Stimulated activated CD8-positive, alpha-beta memory T cell treated with anti-CD3 and anti-CD28 coated beads, Interleukin-7, amount 100 ng/mL, for 1 hour (primary cell): Measurements from ENCODE around the gene PIK3R4.

Experiments used
- DNase-seq, 2 donors: peaks; one replicate each; pipeline ENCODE4 v3.0.0-alpha.2; 2020; ENCODE audit warnings: low read depth in 2 of 2

The PIK3R4 gene

DNA sequence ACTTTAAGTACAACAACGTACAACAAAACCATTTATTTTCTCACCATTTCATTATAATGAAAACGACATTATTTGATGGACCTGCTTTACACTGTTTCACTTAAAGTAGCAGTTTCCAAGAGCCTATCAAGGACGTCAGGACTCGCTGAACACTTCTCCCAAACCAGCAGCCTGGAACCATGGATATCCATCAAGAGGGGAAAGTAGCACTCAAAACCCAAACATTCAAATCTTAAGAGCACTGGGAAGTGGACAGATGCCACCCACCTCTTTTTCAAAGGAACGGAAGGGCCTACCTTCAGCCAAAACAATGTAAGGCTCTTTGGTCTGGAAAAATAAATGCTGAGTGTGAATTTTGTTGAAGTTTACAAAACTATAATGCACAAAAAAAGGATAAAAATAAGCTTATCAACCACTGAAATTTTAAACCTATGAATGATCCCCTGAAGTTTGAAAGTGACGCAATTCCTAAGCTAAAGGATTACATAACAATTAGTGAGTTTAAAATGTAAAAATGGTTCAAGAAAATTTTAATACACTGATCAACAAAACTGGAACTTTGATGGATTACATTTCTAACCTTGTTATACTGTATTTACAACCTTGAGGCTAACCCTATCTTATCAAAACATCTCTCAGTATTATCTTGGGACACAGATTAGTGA, 4.6 kb downstream of the PIK3R4 start:
- no peak for DNase-seq

DNA sequence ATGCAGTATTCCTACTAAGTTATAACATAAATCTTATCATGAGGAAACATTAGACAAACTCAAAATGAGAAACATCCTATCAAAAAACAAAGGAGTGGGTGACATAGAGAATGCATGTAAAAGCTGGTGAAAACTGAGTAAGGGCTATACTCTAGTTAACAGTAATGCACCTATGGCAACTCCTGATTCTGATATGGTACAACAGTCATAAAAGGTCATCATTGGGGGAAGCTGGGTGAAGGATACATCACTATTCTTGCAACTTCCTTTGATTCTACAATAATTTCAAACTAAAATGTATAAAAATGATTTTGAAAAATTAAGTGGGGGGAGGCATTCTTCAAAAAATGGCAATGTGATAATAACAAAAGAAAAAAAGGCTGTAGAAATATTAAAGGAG, 6.8 kb downstream of the PIK3R4 start:
- no peak for DNase-seq

DNA sequence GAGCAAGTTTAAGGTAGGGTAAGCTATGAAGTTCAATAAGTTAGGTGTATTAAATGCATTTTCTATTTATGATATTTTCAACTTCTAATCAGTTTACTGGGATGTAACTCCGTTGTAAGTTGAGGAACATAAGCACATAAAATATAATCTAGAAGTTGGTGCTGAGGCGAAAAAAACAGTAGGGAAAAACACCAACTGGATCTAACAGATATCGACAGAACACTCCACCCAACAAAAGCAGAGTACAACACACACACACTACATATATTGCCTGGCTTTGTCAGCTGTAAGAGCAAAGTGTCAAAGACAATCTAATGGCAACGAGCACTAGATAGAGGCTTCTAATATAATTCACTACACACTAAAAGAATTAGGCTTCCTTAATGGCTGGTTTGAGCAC, 8.4 kb downstream of the PIK3R4 start:
- DNase-seq = no peak

DNA sequence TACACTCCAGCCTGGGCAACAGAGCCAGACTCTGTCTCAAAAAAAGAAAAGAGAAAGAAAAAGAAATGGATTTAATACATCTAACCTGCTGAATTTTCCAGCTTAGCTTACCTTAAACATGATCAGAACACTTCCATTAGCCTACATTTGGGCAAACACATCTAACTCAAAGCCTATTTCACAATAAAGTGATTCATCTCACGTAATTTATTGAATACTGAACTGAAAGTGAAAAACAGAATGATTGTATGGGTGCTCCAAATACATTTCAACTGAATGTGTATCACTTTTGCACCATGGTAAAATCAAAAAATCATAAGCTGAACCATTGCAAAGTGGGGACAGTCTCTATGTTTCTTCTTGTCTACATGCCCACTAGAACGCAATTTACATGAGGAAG, 9.0 kb downstream of the PIK3R4 start:
- DNase-seq = no peak

DNA sequence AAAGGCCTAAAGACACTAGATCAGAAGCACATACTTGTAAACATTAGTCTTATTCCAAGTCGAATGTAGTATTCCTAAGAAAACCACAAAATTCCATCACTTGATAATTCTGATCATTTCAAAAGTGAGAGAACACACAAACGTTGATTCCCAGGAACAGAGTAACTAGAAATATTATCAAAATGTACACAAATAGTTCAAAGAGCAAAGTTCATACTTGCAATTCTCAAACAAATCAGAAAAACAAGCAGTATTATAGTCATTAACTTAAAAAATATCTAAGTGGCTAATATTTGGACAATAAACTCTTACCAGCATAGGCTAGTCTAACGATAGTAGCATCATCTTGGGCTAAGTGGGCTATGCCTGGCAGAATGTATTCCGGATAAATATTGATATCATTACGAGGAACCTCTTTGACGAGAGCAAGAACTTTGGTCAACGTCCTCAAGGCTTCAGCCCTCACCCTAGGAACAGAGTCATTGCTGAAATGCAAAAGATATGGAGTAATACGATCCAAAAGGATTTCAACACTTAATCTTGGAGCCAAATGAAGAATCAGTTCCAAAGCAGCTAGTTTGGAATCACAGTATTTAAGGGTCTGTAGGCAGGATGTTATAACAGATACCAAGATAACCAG, 13.3 kb downstream of the PIK3R4 start:
- DNase-seq = no peak

DNA sequence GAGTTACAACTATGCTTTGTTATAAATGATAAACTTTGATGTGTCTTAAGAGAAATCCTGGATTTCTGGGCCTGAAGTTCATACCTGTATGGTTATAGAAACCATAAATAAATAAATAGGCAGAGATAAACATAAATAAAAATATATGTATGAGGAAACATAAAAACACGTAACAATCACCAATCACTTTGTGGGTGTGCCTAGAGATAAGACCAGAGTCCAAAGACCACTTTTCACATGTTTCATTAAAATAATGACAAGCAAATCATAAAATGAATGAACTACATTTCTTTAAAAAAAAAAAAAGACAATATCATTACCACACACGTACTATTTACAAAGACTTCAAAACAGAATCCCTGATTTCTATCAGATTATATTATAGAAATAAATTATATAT, 14.1 kb downstream of the PIK3R4 start:
- no peak for DNase-seq

DNA sequence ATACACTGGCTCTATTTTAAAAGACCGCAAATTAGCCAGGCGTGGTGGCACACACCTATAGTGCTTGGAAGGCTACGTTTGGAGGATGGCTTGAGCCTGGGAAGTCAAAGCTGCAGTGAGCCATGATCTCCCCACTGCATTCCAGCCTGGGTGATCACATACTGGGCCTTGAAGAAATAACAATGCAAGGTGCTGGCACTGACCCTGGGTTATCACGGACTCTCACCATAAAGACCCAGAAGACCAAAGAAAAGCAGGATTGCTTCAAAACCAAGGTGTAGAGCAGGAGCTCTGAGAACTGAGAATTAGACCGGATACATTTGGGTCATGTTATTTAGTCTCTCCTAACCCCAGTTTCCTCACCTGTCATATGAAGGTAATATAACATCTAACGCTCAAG, 14.8 kb downstream of the PIK3R4 start:
- DNase-seq = no peak

DNA sequence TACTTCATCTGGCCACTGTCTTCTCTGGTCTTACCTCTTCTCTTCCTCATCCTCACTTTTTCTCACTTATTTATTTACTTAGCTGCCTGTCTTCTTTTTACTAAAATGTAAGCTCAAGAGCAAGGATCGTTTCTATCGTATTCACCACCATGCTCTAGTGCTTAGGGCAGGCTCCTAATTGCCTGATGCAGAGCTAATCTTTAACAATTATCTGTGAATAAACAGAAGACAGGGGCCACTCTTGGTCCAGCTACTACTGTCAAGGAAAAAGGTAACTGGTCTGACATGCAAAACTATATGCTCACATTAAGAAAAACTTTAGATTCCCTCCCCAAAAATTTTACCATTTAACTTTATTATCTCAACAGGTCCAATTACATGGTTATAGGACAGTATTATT, 17.5 kb downstream of the PIK3R4 start:
- DNase-seq = no peak

DNA sequence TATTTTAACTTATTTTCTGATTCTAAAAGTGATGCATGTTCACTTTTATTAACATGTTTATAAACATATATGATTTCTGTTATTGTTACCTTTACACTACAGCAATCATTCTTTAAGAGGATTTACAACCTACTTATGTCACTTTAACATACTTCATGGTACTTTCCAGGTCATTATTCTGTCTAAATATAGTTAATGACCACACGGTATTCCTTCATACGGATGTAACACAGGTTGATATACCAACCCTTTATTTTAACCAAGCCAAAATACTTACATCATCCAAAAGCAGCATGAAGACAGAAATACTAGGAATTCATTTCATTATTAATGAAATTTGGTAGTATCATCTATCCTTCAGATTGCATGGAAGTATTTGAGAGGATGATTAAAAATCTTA, 18.6 kb downstream of the PIK3R4 start:
- no peak for DNase-seq

DNA sequence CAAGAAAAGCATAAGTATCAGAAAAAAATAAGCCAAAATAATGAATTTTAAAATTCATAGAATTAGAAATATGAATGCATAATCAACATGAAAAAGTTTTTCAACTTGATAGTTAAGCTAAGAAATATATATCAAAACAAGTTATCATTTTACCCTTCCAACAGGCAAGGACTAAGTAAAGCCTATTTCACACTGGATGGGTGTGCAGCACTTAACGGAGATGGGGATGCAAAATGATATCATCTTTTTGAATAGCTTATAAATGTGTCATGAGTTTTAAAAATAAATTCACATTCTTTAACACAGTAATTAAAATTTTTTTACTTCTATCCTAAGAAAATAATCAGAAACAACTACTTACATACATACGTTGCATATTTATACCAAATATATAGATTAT, 20.9 kb downstream of the PIK3R4 start:
- no peak for DNase-seq

DNA sequence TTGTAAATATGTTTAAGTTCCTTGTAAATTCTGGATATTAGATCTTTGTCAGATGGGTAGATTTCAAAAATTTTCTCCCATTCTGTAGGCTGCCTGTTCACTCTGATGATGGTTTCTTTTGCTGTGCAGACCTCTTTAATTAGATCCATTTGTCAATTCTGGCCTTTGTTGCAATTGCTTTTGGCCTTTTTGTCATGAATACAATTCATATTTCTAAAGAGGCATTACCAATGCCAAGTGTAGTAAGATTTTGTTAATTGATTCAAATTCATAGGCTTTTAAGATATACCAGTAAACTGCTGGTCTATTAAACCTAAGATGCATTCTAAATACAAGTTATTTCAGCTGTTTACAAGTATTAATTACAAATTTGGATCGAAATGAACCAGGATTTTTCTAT, 31.0 kb downstream of the PIK3R4 start:
- DNase-seq = no peak

DNA sequence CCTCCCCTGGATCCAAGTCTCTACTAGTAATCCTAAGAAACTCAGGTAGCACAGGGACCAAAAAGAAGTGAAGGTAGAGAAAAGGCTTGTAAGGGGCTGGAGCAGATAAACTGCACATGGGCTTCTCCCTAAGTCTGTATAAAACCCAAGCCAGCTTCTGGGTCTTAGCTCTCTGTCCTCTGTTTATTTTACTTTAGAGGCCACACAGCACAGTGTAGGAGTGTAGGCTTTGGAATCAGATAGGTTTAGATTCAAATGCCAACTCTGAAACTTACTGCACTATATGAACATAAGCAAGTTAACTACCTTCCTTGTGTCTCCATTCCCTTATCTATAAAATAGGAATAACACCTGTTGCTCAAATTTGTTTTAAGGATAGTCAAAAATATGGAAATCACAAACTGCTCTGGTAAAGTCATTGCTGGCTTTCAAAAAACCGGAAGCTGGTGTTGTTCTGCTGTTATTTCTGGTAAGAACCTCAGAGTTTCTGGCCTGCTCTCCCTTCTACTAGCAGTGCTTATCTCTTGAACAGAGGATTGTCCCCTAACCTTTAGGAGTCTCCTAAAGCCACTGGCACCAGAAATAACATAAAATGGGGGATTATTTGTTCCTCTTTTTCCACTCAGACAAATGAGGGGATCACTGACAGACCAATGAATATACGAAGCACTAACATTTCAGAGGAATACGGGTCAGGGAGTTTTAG, 33.8 kb downstream of the PIK3R4 start:
- no peak for DNase-seq

DNA sequence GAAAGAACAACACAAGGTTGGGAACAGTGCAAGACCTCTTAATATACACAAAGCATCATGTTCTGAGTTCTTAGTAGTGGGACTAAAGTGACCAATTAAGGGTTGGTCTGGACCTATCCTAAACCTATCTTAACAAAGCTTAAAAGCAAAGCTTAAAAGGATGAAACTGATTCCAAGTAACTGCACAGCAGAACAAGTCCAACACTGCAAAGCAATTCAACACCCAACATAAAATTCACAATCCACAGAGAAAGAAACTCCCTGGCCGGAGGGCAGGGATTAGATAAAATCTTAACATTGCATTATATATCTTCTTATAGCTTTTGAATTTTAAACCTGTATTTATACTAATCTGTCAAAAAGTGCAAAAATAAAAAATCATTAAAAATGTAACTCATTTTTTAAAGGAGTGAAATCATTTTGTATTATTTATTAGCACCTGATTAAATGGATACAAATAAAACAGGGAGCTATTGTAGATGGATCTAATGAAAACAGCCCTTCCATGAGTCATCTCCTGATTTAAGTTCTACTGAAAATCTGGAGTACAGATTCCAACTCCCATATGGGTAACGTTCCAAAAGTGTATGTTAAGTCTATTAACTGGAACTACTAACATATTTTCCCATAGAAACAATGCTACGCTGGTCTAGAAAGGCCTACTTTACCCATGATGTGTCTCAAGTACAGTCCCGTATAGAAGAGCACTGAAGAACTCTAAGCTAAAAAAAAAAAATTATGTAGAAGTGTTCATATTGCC, 34.9 kb downstream of the PIK3R4 start:
- no peak for DNase-seq

DNA sequence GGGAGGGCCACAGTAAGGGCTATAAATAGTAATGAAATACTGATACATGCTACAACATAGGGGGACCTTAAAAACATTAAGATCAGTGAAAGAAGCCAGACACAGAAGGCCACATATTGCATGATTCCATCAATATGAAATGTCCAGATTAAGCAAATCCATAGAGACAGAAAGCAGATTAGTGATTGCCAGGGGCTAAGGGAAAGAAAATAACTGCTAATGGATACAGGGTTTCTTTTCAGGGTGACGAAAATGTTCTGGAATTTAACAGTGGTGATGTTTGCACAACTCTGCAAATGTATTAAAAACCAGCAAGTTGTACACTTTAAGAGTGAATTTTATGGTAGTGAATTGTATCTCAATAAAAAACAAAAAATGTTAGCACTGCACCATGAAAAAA, 37.0 kb downstream of the PIK3R4 start:
- DNase-seq = no peak

DNA sequence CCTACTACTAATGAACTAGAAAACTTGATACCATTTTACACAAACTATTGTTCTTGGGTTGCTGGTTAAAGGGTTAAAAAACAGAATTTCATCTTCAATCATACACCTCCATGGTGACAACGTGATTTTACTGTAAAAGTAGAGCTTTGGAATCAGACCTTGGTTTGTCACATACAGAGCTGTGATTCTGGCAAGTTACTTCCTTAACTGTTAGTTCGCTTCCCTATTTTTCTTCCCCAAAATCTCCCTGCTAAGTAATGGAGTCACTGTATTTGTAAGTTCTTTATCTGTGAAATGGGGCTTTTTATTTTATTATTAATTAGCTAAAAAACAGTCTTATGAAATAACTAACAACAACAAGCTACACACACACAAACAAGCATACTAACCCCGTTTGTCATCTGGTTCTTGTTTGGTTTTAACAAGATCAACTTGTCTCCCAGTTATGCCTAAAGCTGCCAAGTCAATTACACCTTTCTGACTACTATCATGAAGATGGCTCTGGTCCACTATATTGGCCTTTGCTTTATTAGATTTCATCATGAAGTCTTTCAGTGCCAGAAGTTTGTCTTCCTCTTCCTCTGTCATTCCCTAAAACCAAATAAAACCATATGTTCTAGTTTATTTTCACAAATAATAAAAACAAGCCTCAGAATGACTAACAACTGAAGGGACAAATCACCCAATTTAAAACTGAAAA, 38.6 kb downstream of the PIK3R4 start:
- DNase-seq = no peak

DNA sequence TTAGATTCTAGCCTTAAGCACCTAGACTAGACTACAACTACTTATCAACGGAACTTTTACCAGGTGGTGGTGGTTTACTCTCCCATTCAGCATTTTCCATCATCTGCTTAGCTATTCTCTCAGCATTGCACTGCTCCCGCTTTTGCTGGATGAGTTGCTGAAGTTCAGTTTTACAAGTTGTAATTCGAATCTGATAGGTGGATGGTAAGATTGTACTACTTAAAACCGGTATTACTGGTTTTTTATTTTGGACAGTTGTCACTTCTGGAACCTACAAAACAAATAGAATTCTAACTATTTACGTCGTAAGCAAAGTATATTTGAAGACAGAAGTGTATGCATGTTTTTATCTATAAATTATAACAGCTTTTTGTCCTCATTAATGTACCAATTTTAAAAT, 41.1 kb downstream of the PIK3R4 start:
- DNase-seq = no peak

DNA sequence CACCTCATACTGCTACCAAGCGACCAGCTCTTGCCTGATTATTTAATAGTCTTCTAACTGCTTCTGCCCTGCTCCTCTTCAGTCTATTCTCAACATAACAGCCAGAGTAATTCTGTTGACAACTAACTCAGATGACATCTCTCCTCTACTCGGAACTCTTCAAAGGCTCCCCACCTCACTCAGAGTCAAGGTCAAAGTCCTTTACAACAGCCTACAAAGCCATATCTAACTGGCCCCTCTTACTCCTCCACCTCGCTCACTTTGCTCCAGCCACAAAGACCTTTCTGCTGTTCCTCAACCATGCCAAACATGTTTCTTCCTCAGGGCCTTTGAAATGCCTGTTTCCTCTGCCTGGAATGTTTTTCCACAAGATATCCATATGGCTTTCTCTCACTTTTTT, 43.6 kb downstream of the PIK3R4 start:
- no peak for DNase-seq

DNA sequence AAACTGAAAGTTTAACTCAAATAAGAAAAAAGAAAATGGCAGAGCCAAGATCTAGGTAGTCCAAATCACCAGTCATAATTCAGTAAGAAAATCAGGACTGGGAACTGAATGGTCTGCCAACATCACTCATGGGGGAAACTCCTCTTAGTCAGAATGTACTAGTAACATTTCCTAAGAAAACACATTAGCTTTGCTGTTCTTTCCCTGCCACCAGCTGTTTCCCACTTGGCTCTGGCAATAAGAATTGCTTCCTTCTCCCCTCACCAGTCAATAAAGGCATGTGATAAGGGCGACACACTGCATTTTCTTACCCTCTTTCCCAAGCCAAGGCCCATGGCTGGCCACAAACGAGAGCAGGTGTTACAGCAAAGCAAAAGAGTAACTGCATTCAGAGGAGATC, 46.1 kb downstream of the PIK3R4 start:
- DNase-seq = no peak

DNA sequence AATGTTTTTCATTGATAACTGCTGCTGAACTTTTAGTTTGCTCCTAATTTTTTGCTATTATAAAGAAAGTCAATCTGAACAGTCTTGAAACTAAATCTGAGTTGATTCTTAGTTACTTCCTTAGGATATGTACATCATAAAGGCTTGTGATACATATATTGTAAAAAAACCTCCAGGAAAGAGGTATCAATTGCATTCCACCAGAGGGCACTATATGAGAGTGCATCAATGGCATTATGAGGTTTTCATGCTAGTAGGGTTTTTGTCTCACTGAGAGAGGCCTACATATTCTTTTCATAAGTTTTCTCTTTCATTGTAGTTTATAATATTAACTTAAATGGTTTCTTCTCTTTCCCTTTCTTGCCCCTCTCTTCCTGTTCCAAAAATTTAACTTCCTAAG, 46.9 kb downstream of the PIK3R4 start:
- no peak for DNase-seq

DNA sequence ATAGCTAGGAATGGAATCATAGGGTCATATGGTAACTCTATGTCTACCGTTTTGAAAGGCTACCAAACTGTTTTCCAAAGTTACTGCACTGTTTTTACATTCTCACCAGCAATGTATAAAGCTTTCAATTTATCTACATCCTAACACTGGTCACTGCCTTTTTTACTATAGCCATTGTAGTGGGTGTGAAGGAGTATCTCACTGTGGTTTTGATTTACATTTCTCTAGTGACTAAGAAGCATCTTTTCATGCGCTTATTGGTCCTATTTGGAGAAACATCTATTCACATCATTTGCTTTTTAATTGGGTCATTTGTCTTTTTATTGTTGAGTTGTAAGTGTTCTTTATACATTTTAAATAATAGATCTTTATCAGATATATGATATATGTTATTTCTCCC, 53.3 kb downstream of the PIK3R4 start:
- DNase-seq = no peak

DNA sequence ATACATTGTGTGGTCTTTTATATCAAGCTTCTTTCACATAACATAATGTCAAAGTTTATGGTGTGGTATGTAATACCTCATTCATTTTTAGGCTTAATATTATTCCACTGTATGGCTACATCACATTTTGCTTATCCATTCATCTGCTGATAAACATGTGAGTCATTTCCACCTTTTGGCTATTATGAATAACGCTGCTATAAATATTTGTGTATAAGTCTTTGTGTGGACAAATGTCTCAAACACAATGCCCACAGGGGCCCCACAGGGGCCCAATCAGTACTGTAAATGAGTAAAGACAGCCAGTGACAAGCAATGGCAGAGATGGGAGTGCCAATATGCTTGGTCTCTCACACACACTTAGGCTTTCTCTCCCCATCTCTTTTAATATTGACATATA, 54.2 kb downstream of the PIK3R4 start:
- no peak for DNase-seq
